ENCODE data around the gene LSAMP. TPM values are rescaled to one million over a fixed set of nuclear protein-coding genes. Genes with fewer than 3 reads are reported as not detected.

Gene LSAMP
- polyA plus RNA-seq, 1 of the 3 experiments (the other 2 are of a cell fraction), result 6.6 TPM

GRCh38 chr3:115790759-115791158 is 654.5 kb downstream of the LSAMP start (continued):
- TF ChIP-seq USF2 (IDR thresholded peaks at IDR 0.05; ENCODE audit: borderline replicate concordance, low read depth, low read length), result no peak
- no peak for TF ChIP-seq CHD2 (IDR thresholded peaks at IDR 0.05; ENCODE audit: low read length, partially characterized antibody)
- peak; percentile 77; the same call in 1 of the 2 replicates for TF ChIP-seq RXRA (IDR thresholded peaks at IDR 0.05; ENCODE audit: borderline replicate concordance, low read depth)
- peak; percentile 22; the same call in 1 of the 2 replicates for TF ChIP-seq MEF2A (IDR thresholded peaks at IDR 0.05; ENCODE audit: borderline replicate concordance, low read depth)
- TF ChIP-seq EZH2phosphoT487 (IDR thresholded peaks at IDR 0.05; ENCODE audit: borderline replicate concordance, low read depth), result no peak
- TF ChIP-seq RCOR1 (IDR thresholded peaks at IDR 0.05; ENCODE audit: low read length), result no peak
- TF ChIP-seq PBX3 (IDR thresholded peaks at IDR 0.05), result peak; percentile 67
- TF ChIP-seq JUND (IDR thresholded peaks at IDR 0.05), result peak; percentile 99
- no peak for TF ChIP-seq USF1 (IDR thresholded peaks at IDR 0.05; ENCODE audit: borderline replicate concordance, low read depth)
- TF ChIP-seq ELF1 (IDR thresholded peaks at IDR 0.05), result no peak
- TF ChIP-seq YY1 (IDR thresholded peaks at IDR 0.05; ENCODE audit: low read depth), result no peak
- no peak for TF ChIP-seq FOXM1 (IDR thresholded peaks at IDR 0.05; ENCODE audit: low read depth)

GRCh38 chr3:115789481-115789880 is 655.8 kb downstream of the LSAMP start:
- DNase-seq, result no peak
- WGBS (ENCODE audit: low lambda C conversion rate), result 89% methylated on average over 4 of the region's 4 CpGs
- Histone ChIP-seq H3K9me2 (no peaks in the 10 kb centered on the region), H4K20me1 (ENCODE audit: insufficient read depth) (no peaks in the 10 kb centered on the region), H3K4me3 (ENCODE audit: low read depth in 2 of 2, low read length in 1 of 2) (no peak overlapping the region), H3K27me3 (ENCODE audit: insufficient read depth) (no peaks in the 10 kb centered on the region), H3K9me3 (no peaks in the 10 kb centered on the region), H2AFZ (ENCODE audit: low read depth) (peak overlapping the region; percentile 33; the same call in 1 of the 2 replicates), H3K4me1 (ENCODE audit: control insufficient read depth in 1 of 2, insufficient read depth in 2 of 2, low read depth in 1 of 2, low read length in 1 of 2) (peaks cover 10 to 34% of the 10 kb centered on the region in 2 experiments), H3K9ac (peak overlapping the region; percentile 59), H3F3A (replicated peaks; ENCODE audit: insufficient read depth) (peaks cover 36% of the 10 kb centered on the region), H3K4me2 (peak overlapping the region; percentile 19; the same call in 1 of the 2 replicates), H3K27ac (ENCODE audit: low read depth in 2 of 2, low read length in 1 of 2) (peak overlapping the region; percentile 54 to 98; a peak in 3 of 4 replicates), H3K79me2 (ENCODE audit: insufficient read depth) (no peaks in the 10 kb centered on the region), H3K36me3 (replicated peaks in 1 of 2; ENCODE audit: control insufficient read depth in 1 of 2, insufficient read depth in 2 of 2, low read length in 1 of 2) (no peaks in the 10 kb centered on the region)
- CTCF ChIA-PET, result interaction anchor here (1.1 to 1.6 kb wide), 3 partner anchors 26 to 697 kb away, joined by 3 to 11 read pairs (median 3); no protein-coding TSS in a partner anchor
- TF ChIP-seq RXRA (IDR thresholded peaks at IDR 0.05; ENCODE audit: borderline replicate concordance, low read depth) (no peak), REST (IDR thresholded peaks at IDR 0.05; ENCODE audit: low read depth, low read length) (no peak), YY1 (IDR thresholded peaks at IDR 0.05; ENCODE audit: low read depth) (no peak), EZH2phosphoT487 (IDR thresholded peaks at IDR 0.05; ENCODE audit: borderline replicate concordance, low read depth) (no peak), NFIC (IDR thresholded peaks at IDR 0.05; ENCODE audit: borderline replicate concordance) (no peak), JUND (IDR thresholded peaks at IDR 0.05) (no peak), PBX3 (IDR thresholded peaks at IDR 0.05) (no peak), FOSL2 (IDR thresholded peaks at IDR 0.05; ENCODE audit: borderline replicate concordance, low read depth) (no peak), EP300 (IDR thresholded peaks at IDR 0.05; ENCODE audit: borderline replicate concordance in 1 of 2, low read depth in 1 of 2, low read length in 1 of 2) (no peak), RFX5 (IDR thresholded peaks at IDR 0.05; ENCODE audit: low read length) (no peak), MXI1 (IDR thresholded peaks at IDR 0.05; ENCODE audit: low read depth, low read length) (no peak), TCF12 (IDR thresholded peaks at IDR 0.05) (no peak)
- POLR2A ChIA-PET, result no interaction called here

All from SK-N-SH (cell line).